T-cell (primary cell): Measurements from ENCODE around the gene IFNA8. TPM values are rescaled to one million over a fixed set of nuclear protein-coding genes. Genes with fewer than 3 reads are reported as not detected.
"Not testable (repeated sequence)": the region's sequence is repeated elsewhere in the genome, so short reads cannot be mapped to it uniquely, and the experiment has no call there.

Source experiments
- ATAC-seq, 4 experiments: fragments of 200-7000 bp in 3 of 4; fragments of 150-1000 bp in 1 of 4; cut with Tn5 transposase; replicated peaks in 1 of 4; 1 replicate in 3 of 4; 2 replicates in 1 of 4; pipeline ENCODE4 v1.10.0; 2021; ENCODE audit warnings: moderate library complexity in 3 of 4, mild to moderate bottlenecking in 2 of 4, moderate number of reproducible peaks in 1 of 4
- CTCF ChIA-PET, 2 donors: fragments of 300-600 bp; sonication (Branson Sonifier 250); formaldehyde crosslinking; loops; one replicate each; lab custom pipeline; 2022; ENCODE audit warnings: antibody characterized with exemption in 2 of 2; lab: Charles Lee
- POLR2A ChIA-PET, 2 donors: fragments of 300-600 bp; sonication (Branson Sonifier 250); formaldehyde crosslinking; loops; one replicate each; lab custom pipeline; 2022; ENCODE audit warnings: antibody characterized with exemption in 2 of 2; lab: Charles Lee
- DNase-seq, 35 experiments: peaks; one replicate each; pipeline versions ENCODE4 v3.0.0 to v3.0.0-alpha.2; 2013 to 2023
- H3K27ac ChIP-seq: one replicate; pipeline ENCODE4 v1.5.1; 2013; ENCODE audit warnings: low read length
- H3K27me3 ChIP-seq, 2 experiments: replicated peaks in 1 of 2; 1 replicate in 1 of 2; 2 replicates in 1 of 2; pipeline versions ENCODE4 v1.6.1 to v1.7.0; 2013; ENCODE audit warnings: low read length in 1 of 2, mixed read lengths in 1 of 2; ENCODE audit not compliant: control insufficient read depth in 2 of 2, insufficient read depth in 2 of 2; ENCODE audit errors: extremely low read depth in 1 of 2
- H3K36me3 ChIP-seq, 2 donors: 1 replicate in 1 of 2; 2 replicates in 1 of 2; pipeline versions ENCODE4 v1.6.1 to v1.7.0; 2013; ENCODE audit warnings: low read length in 1 of 2; ENCODE audit not compliant: control insufficient read depth in 2 of 2, insufficient read depth in 1 of 2; ENCODE audit errors: extremely low read depth in 1 of 2
- H3K4me1 ChIP-seq, 2 experiments: 1 replicate in 1 of 2; 2 replicates in 1 of 2; pipeline versions ENCODE4 v1.6.1 to v1.7.0; 2013; ENCODE audit warnings: low read length in 2 of 2, mixed read lengths in 1 of 2; ENCODE audit not compliant: insufficient read depth in 2 of 2, control insufficient read depth in 1 of 2; ENCODE audit errors: extremely low read depth in 1 of 2
- H3K4me3 ChIP-seq, 2 donors: 1 replicate in 1 of 2; 2 replicates in 1 of 2; pipeline versions ENCODE4 v1.5.1 to v1.7.0; 2013; ENCODE audit warnings: mild to moderate bottlenecking in 2 of 2, low read length in 1 of 2, moderate library complexity in 1 of 2; ENCODE audit not compliant: control insufficient read depth in 1 of 2; ENCODE audit errors: extremely low read depth in 1 of 2
- H3K9me3 ChIP-seq: 2 replicates; pipeline ENCODE4 v1.7.0; 2013
- H3K27ac Mint-ChIP-seq, 2 donors: one replicate each; pipeline ENCODE4 v1.8.0; 2020 to 2021; ENCODE audit warnings: mild to moderate bottlenecking in 2 of 2, mixed read lengths in 2 of 2
- H3K27me3 Mint-ChIP-seq, 2 donors: one replicate each; pipeline ENCODE4 v1.8.0; 2021 to 2022; ENCODE audit warnings: mixed read lengths in 2 of 2
- H3K36me3 Mint-ChIP-seq: one replicate; pipeline ENCODE4 v1.8.0; 2021; ENCODE audit warnings: mixed read lengths
- H3K4me1 Mint-ChIP-seq, 3 donors: one replicate each; pipeline ENCODE4 v1.8.0; 2020 to 2022; ENCODE audit warnings: mixed read lengths in 3 of 3, mild to moderate bottlenecking in 1 of 3
- H3K4me3 Mint-ChIP-seq, 3 donors: one replicate each; pipeline ENCODE4 v1.8.0; 2020 to 2022; ENCODE audit warnings: mild to moderate bottlenecking in 3 of 3, mixed read lengths in 3 of 3, moderate library complexity in 3 of 3
- H3K9me3 Mint-ChIP-seq, 3 donors: one replicate each; pipeline ENCODE4 v1.8.0; 2020 to 2022; ENCODE audit warnings: mixed read lengths in 3 of 3
- WGBS: methylation state at CpG from one replicate; pipeline ENCODE4 v1.1.5; 2013; ENCODE audit warnings: missing lambda C conversion rate; ENCODE audit not compliant: insufficient coverage; 5-methylcytosine and 5-hydroxymethylcytosine counted together
- total RNA-seq, 35 experiments: library from RNA in 6 of 35; stranded (reverse) in 6 of 35; fragments of 120-200 nt in 1 of 35; gene quantifications; one replicate each; pipeline versions ENCODE4 v1.2.1 to v1.2.4 and lab custom pipeline; 2013 to 2026

IFNA8 gene
- total RNA-seq, 5 donors from 2014 or later (not counting 1 experiment from before 2014, with no cell fraction given), result not detected

DNA sequence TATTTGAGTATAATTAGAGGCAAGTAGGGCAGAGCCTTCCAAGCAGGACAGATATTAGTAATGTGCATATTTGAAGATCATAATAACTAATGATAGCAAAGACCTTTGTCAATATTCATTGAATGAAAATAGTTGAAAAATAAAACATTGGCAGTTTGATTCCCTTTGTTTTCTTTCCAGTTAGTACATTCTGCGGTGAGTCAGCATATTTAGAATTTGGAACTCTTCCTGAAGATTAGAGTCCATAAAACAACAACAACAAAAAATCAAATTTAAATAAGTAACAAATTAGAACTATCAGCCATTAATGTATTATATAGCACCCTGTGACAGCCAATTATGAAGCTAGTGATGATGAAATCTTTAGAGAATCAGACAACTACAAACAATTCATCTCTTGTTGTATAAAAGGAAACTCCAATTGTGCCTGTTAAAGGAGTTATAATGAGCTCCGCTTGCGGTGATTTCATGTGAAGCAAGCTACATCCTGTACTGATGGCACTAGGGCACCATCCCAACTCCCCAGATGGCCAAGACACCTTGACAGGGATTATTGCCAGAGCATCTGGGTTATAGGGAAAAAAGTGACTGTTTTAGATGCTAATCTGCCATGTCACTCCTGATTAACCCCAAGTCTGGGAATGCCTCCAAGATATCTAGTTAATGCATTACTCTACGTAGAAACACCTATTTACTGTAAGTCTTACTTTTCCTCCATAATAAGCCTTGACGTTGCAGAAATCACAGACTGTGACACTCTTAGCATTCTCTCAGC lies 6.8 kb downstream of the IFNA8 start:
- no peaks in the 10 kb centered on the region for H3K36me3 Mint-ChIP-seq
- CTCF ChIA-PET, result interaction anchor here (0.6 to 1.0 kb wide), 3 partner anchors 87 to 293 kb away, joined by 3 read pairs; no protein-coding TSS in a partner anchor
- 79% methylated on average over 2 of the region's 5 CpGs for WGBS

GRCh38 chr9:21428235-21428634 lies 19.3 kb downstream of the IFNA8 start:
- H3K27ac Mint-ChIP-seq, result no peak overlapping the region
- no peak overlapping the region for H3K27ac ChIP-seq
- POLR2A ChIA-PET, result no interaction called here
- peaks cover 0 to 7% of the 10 kb centered on the region in 2 experiments for H3K27me3 ChIP-seq
- H3K36me3 Mint-ChIP-seq, result no peaks in the 10 kb centered on the region
- H3K9me3 Mint-ChIP-seq, result no peaks in the 10 kb centered on the region
- DNase-seq (no peak), ATAC-seq (no peak)
- no CpG with 5 or more reads among the region's 1 CpG for WGBS
- H3K9me3 ChIP-seq, result no peaks in the 10 kb centered on the region
- no peaks in the 10 kb centered on the region for H3K4me1 ChIP-seq
- H3K36me3 ChIP-seq, result no peaks in the 10 kb centered on the region
- peaks cover 36 to 52% of the 10 kb centered on the region in 2 donors for H3K27me3 Mint-ChIP-seq
- CTCF ChIA-PET, result no interaction called here
- no peak overlapping the region for H3K4me3 ChIP-seq
- H3K4me3 Mint-ChIP-seq, result no peak overlapping the region
- H3K4me1 Mint-ChIP-seq, result no peaks in the 10 kb centered on the region

More for the DNA sequence above, 6.8 kb downstream of the IFNA8 start:
- H3K4me1 Mint-ChIP-seq, result peaks cover 0 to 10% (median 7%) of the 10 kb centered on the region in 3 donors
- peaks cover 7 to 8% of the 10 kb centered on the region in 2 donors for H3K27me3 Mint-ChIP-seq
- H3K4me3 Mint-ChIP-seq, result no peak overlapping the region
- Histone ChIP-seq H3K27me3 (peaks cover 0 to 4% of the 10 kb centered on the region in 2 experiments), H3K36me3 (no peaks in the 10 kb centered on the region), H3K4me1 (peaks cover 0 to 4% of the 10 kb centered on the region in 2 experiments), H3K4me3 (no peak overlapping the region), H3K9me3 (no peaks in the 10 kb centered on the region), H3K27ac (no peak overlapping the region)
- DNase-seq (no peak), ATAC-seq (no peak)
- H3K9me3 Mint-ChIP-seq, result no peaks in the 10 kb centered on the region
- POLR2A ChIA-PET, result no interaction called here
- H3K27ac Mint-ChIP-seq, result no peak overlapping the region

DNA sequence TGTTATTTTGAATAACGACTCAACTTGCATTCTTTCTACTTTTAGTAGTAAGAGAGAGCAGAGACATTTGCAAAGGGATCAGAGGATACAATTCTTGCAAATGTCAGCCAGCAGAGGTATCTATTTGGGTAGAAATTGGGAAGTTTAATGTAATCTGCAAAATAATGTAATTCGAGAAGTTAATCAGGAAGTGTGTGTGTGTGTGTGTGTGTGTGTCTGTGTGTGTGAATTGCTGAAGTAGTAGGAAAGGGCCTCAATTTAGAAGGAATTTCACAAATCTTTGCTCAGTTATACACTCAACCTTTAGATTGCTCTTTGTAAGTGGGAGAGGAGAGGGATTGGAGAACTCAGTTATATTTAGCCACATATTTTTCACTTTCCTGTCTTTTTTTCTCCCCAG lies 20.3 kb downstream of the IFNA8 start:
- H3K9me3 ChIP-seq, result no peaks in the 10 kb centered on the region
- Mint-ChIP-seq H3K36me3 (no peaks in the 10 kb centered on the region), H3K27me3 (peaks cover 41 to 53% of the 10 kb centered on the region in 2 donors), H3K4me3 (no peak overlapping the region), H3K27ac (no peak overlapping the region), H3K9me3 (no peaks in the 10 kb centered on the region), H3K4me1 (no peaks in the 10 kb centered on the region)
- no peak overlapping the region for H3K27ac ChIP-seq
- no peaks in the 10 kb centered on the region for H3K4me1 ChIP-seq
- ATAC-seq (no peak), DNase-seq (no peak)
- POLR2A ChIA-PET, result no interaction called here
- CTCF ChIA-PET, result no interaction called here
- H3K36me3 ChIP-seq, result no peaks in the 10 kb centered on the region
- peaks cover 0 to 7% of the 10 kb centered on the region in 2 experiments for H3K27me3 ChIP-seq
- no peak overlapping the region for H3K4me3 ChIP-seq
- no CpG with 5 or more reads among the region's 2 CpGs for WGBS

DNA sequence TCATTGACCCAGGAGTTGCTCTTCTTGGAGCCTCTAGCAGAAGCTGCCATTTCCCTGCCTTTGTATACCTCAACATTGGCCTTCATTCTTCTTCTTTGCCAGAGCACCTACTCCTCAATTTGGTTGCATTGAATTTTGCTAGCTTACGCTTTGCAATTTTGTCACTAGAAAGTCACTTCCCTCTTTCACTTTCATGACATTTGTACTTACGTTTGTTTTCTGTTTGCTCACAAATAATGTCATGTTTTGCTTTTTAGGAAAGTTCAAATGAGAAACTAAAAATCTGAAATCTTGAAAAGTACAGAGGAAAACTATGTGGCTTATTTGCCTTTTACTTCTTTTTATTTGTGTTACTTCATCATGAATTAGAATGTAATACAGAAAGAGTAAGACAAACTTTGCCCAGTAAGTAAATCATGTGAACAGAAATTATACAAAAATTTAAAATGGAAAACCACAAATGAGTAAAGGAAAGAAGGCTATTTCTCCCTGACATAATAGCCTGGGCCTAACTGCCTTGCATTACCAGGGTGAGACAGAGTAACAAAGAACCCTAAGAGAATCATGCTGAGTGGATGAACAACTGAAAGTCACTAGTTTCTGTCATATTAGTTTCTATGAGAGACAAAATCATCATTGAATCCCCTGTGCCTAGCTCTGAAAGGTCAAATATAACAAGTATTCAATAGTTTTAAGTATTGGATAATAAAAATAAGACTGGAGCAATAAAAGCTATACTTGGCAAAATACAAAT lies 23.9 kb downstream of the IFNA8 start:
- Histone ChIP-seq H3K4me1 (no peaks in the 10 kb centered on the region), H3K27ac (no peak overlapping the region), H3K4me3 (no peak overlapping the region), H3K36me3 (no peaks in the 10 kb centered on the region), H3K9me3 (no peaks in the 10 kb centered on the region), H3K27me3 (peaks cover 0 to 10% of the 10 kb centered on the region in 2 experiments)
- DNase-seq, result no peak
- H3K27ac Mint-ChIP-seq, result no peak overlapping the region
- peaks cover 36 to 37% of the 10 kb centered on the region in 2 donors for H3K27me3 Mint-ChIP-seq
- POLR2A ChIA-PET, result no interaction called here
- H3K4me1 Mint-ChIP-seq, result no peaks in the 10 kb centered on the region
- CTCF ChIA-PET, result interaction anchor here (0.6 to 2.3 kb wide), 9 partner anchors 10 to 362 kb away, joined by 3 to 26 read pairs (median 4); no protein-coding TSS in a partner anchor
- WGBS, result no CpG with 5 or more reads among the region's 2 CpGs
- no peaks in the 10 kb centered on the region for H3K9me3 Mint-ChIP-seq
- ATAC-seq, result no peak
- H3K36me3 Mint-ChIP-seq, result no peaks in the 10 kb centered on the region
- H3K4me3 Mint-ChIP-seq, result no peak overlapping the region

- peak in 27 of 35 experiments; percentile 13 to 71 (median 34) for DNase-seq
- no peaks in the 10 kb centered on the region for H3K9me3 Mint-ChIP-seq
- Histone ChIP-seq H3K27ac (no peak overlapping the region), H3K4me1 (no peaks in the 10 kb centered on the region), H3K36me3 (no peaks in the 10 kb centered on the region), H3K27me3 (peaks cover 0 to 12% of the 10 kb centered on the region in 2 experiments), H3K4me3 (no peak overlapping the region), H3K9me3 (no peaks in the 10 kb centered on the region)
- ChIA-PET CTCF (interaction anchor here (0.6 to 2.4 kb wide), 34 partner anchors 9 to 1110 kb away, joined by 3 to 34 read pairs (median 4); partner anchors contain the start of gene KLHL9 (in 1 of the 2)), POLR2A (interaction anchor here in 1 of 2 donors (0.6 kb wide), 2 partner anchors 14 to 197 kb away, joined by 3 to 7 read pairs; no protein-coding TSS in a partner anchor)
- no peaks in the 10 kb centered on the region for H3K4me1 Mint-ChIP-seq
- H3K4me3 Mint-ChIP-seq, result no peak overlapping the region
- H3K27ac Mint-ChIP-seq, result no peak overlapping the region
- WGBS, result 90% methylated on average over 2 of the region's 9 CpGs
- peaks cover 25 to 27% of the 10 kb centered on the region in 2 donors for H3K27me3 Mint-ChIP-seq
- ATAC-seq, result peak in 1 of 4 experiments; percentile 35
- no peaks in the 10 kb centered on the region for H3K36me3 Mint-ChIP-seq
Observed at GRCh38 chr9:21434202-21435014, 25.5 kb downstream of the IFNA8 start.

DNA sequence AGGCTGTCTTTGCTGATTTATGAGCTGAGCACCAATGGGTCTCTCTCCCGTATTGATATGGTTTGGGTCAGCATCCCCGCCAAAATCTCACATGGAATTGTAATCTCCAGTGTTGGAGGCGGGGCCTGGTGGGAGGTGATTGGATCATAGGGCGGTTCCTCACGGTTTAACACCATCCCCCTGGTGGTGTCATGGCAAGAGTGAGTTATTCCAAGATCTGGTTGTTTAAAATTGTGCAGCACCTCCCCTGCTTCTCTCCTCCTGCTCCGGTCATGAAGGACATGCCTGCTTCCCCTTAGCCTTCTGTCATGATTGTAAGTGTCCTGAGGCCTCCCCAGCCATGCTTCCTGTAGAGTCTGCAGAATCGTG lies 26.1 kb downstream of the IFNA8 start:
- H3K4me1 Mint-ChIP-seq, H3K27ac ChIP-seq, H3K27me3 ChIP-seq, H3K4me1 ChIP-seq, H3K9me3 Mint-ChIP-seq, ATAC-seq, H3K4me3 ChIP-seq, H3K36me3 Mint-ChIP-seq, POLR2A ChIA-PET, DNase-seq, H3K27ac Mint-ChIP-seq, H3K4me3 Mint-ChIP-seq, H3K9me3 ChIP-seq, H3K36me3 ChIP-seq: not testable (repeated sequence)
- CTCF ChIA-PET, result interaction anchor here (0.7 to 2.4 kb wide), 31 partner anchors 9 to 1111 kb away, joined by 3 to 34 read pairs (median 4); partner anchors contain the start of gene KLHL9 (in 1 of the 2)
- H3K27me3 Mint-ChIP-seq, result peaks cover 19 to 27% of the 10 kb centered on the region in 2 donors
- WGBS, result no CpG with 5 or more reads among the region's 7 CpGs
